ENCODE data around the gene AGTPBP1.

Gene AGTPBP1

GRCh38 chr9:85501882-85502281, 239.9 kb downstream of the AGTPBP1 start:
- FAIRE-seq (no peak), DNase-seq (ENCODE audit: insufficient read length, low spot score) (no peak)
- no peak for TF ChIP-seq POLR2A (IDR thresholded peaks at IDR 0.05; ENCODE audit: low read depth, low read length)

- no peak for TF ChIP-seq POLR2A (IDR thresholded peaks at IDR 0.05; ENCODE audit: low read depth, low read length)
- FAIRE-seq (no peak), DNase-seq (ENCODE audit: insufficient read length, low spot score) (no peak)
These were observed 240.3 kb downstream of the AGTPBP1 start for GRCh38 chr9:85501456-85501855.

Data from H54 (cell line).